HCT116 (cell line): ENCODE measurements around the gene SPOCK3. TPM values are rescaled to one million over a fixed set of nuclear protein-coding genes. Genes with fewer than 3 reads are reported as not detected.

Experiments used
- ATAC-seq: fragments of 200-7000 bp; cut with Tn5 transposase; 2 replicates; pipeline ENCODE4 v1.9.1; 2020; ENCODE audit warnings: mild to moderate bottlenecking, moderate library complexity
- BruUV-seq: library from RNA; stranded (reverse); fragments of 400-500 nt; replicated peaks from 2 replicates; lab custom pipeline; 2021; lab: Mats Ljungman, UMichigan
- CTCF ChIA-PET: fragments of 300-600 bp; sonication (Branson Sonifier 250); formaldehyde crosslinking; loops from one replicate; lab custom pipeline; 2021; ENCODE audit warnings: antibody characterized with exemption; lab: Charles Lee
- POLR2A ChIA-PET: fragments of 300-600, 350-600 bp; sonication (Branson Sonifier 250); formaldehyde crosslinking; loops from one replicate; lab custom pipeline; 2021; ENCODE audit warnings: antibody characterized with exemption; lab: Charles Lee
- RAD21 ChIA-PET, 2 experiments: fragments of 300-600 bp; sonication (Branson Sonifier 250); formaldehyde crosslinking; loops; one replicate each; lab custom pipeline; 2023; ENCODE audit warnings: low total read pairs in 2 of 2; ENCODE audit not compliant: uncharacterized antibody in 2 of 2, unreplicated experiment in 2 of 2, low non-redundant PET in 1 of 2; lab: Charles Lee
- DNase-seq: peaks from one replicate; pipeline ENCODE4 v3.0.0-alpha.2; 2010; ENCODE audit warnings: low read depth, low spot score
- H2AFZ ChIP-seq: fragments of 200-600 bp; shearing (Covaris generic), sonication (generic); 2 replicates; pipeline ENCODE4 v1.6.1; 2017; ENCODE audit warnings: low read depth, mixed run types, mixed read lengths, antibody characterized with exemption, low read length; ENCODE audit not compliant: poor library complexity, severe bottlenecking
- H3K27ac ChIP-seq: 2 replicates; pipeline ENCODE4 v1.5.1; 2012; ENCODE audit warnings: low read depth, low read length
- H3K27me3 ChIP-seq: fragments of 200-600 bp; sonication (generic); 2 replicates; pipeline ENCODE4 v1.6.1; 2016; ENCODE audit warnings: mixed run types, low read length, mixed read lengths; ENCODE audit not compliant: insufficient read depth
- H3K36me3 ChIP-seq, 2 experiments: fragments of 200-500 bp in 1 of 2; fragments of 200-600 bp in 1 of 2; sonication (Bioruptor generic) in 1 of 2; sonication (generic) in 1 of 2; 2 replicates each; pipeline versions ENCODE4 v1.5.1 to v1.6.1; 2014 to 2016; ENCODE audit warnings: low read length in 2 of 2, inconsistent platforms in 1 of 2, mixed read lengths in 1 of 2, mixed run types in 1 of 2; ENCODE audit not compliant: insufficient read depth in 2 of 2, control insufficient read depth in 1 of 2
- H3K4me1 ChIP-seq, 2 experiments: fragments of 200-600 bp in 1 of 2; sonication (generic) in 1 of 2; 2 replicates each; pipeline versions ENCODE4 v1.5.1 to v1.6.1; 2012 to 2017; ENCODE audit warnings: low read length in 2 of 2, inconsistent platforms in 1 of 2, mild to moderate bottlenecking in 1 of 2, mixed read lengths in 1 of 2, mixed run types in 1 of 2, moderate library complexity in 1 of 2; ENCODE audit not compliant: insufficient read depth in 2 of 2, control insufficient read depth in 1 of 2
- H3K4me2 ChIP-seq: fragments of 200-600 bp; sonication (generic); 2 replicates; pipeline ENCODE4 v1.6.1; 2017; ENCODE audit warnings: mixed run types, low read length, mixed read lengths
- H3K4me3 ChIP-seq, 2 experiments: fragments of 200-600 bp in 1 of 2; sonication (generic) in 1 of 2; replicated peaks in 1 of 2; 2 replicates each; pipeline ENCODE4 v1.5.1; 2011 to 2016; ENCODE audit warnings: low read length in 2 of 2, control low read depth in 1 of 2, low read depth in 1 of 2, mild to moderate bottlenecking in 1 of 2, mixed read lengths in 1 of 2, mixed run types in 1 of 2
- H3K79me2 ChIP-seq: fragments of 200-600 bp; sonication (generic); 2 replicates; pipeline ENCODE4 v1.6.1; 2017; ENCODE audit warnings: mild to moderate bottlenecking, mixed run types, low read length, moderate library complexity, mixed read lengths; ENCODE audit not compliant: insufficient read depth
- H3K9ac ChIP-seq: fragments of 200-600 bp; sonication (generic); 2 replicates; pipeline ENCODE4 v1.6.1; 2016; ENCODE audit warnings: low read length, mixed read lengths
- H3K9me2 ChIP-seq: fragments of 200-600 bp; sonication (generic), shearing (Covaris generic); 2 replicates; pipeline ENCODE4 v1.6.1; 2017; ENCODE audit warnings: mixed run types, mild to moderate bottlenecking, moderate library complexity; ENCODE audit not compliant: insufficient read depth
- H3K9me3 ChIP-seq, 2 experiments: fragments of 200-500 bp in 1 of 2; fragments of 200-600 bp in 1 of 2; sonication (Bioruptor generic) in 1 of 2; sonication (generic) in 1 of 2; 2 replicates each; pipeline ENCODE4 v1.6.1; 2014 to 2017; ENCODE audit warnings: low read length in 2 of 2, mixed read lengths in 2 of 2, inconsistent platforms in 1 of 2, low read depth in 1 of 2, mild to moderate bottlenecking in 1 of 2, mixed run types in 1 of 2, moderate library complexity in 1 of 2; ENCODE audit not compliant: control insufficient read depth in 1 of 2, insufficient read depth in 1 of 2
- H4K20me1 ChIP-seq: fragments of 200-600 bp; sonication (generic), shearing (Covaris generic); 2 replicates; pipeline ENCODE4 v1.6.1; 2017; ENCODE audit warnings: mixed run types, mild to moderate bottlenecking, moderate library complexity; ENCODE audit not compliant: insufficient read depth
- ATF3 ChIP-seq: IDR thresholded peaks from 2 replicates; pipeline ENCODE4 v1.6.1; 2012
- CBX3 ChIP-seq: IDR thresholded peaks from 2 replicates; pipeline ENCODE4 v1.6.1; 2012; ENCODE audit warnings: low read depth
- CTCF ChIP-seq, 3 experiments: fragments of 200-600 bp in 1 of 3; sonication (generic) in 1 of 3; IDR thresholded peaks in 2 of 3; conservative IDR thresholded peaks in 1 of 3; 2 replicates each; pipeline ENCODE4 v1.5.1; 2012 to 2017; ENCODE audit warnings: low read depth in 2 of 3, low read length in 2 of 3, antibody characterized with exemption in 1 of 3, borderline replicate concordance in 1 of 3, control low read depth in 1 of 3, mild to moderate bottlenecking in 1 of 3, mixed read lengths in 1 of 3, mixed run types in 1 of 3, moderate library complexity in 1 of 3; ENCODE audit not compliant: insufficient read depth in 1 of 3
- EZH2 ChIP-seq: fragments of 200-600 bp; sonication (generic); IDR thresholded peaks from 2 replicates; pipeline ENCODE4 v1.6.1; 2017; ENCODE audit warnings: antibody characterized with exemption, mixed run types
- EZH2phosphoT487 ChIP-seq: fragments of 200-600 bp; IDR thresholded peaks from 2 replicates; pipeline ENCODE4 v1.6.1; 2018; ENCODE audit warnings: antibody characterized with exemption, borderline replicate concordance
- MAX ChIP-seq: IDR thresholded peaks from 2 replicates; pipeline ENCODE4 v1.6.1; 2012
- POLR2AphosphoS5 ChIP-seq: IDR thresholded peaks from 2 replicates; pipeline ENCODE4 v1.6.1; 2011; ENCODE audit warnings: mild to moderate bottlenecking, low read depth, low read length, moderate library complexity
- SIN3A ChIP-seq: IDR thresholded peaks from 2 replicates; pipeline ENCODE4 v1.6.1; 2012; ENCODE audit warnings: low read depth
- SRF ChIP-seq: IDR thresholded peaks from 2 replicates; pipeline ENCODE4 v1.6.1; 2012; ENCODE audit warnings: low read depth
- TCF7L2 ChIP-seq: IDR thresholded peaks from 2 replicates; pipeline ENCODE4 v1.7.0; 2011; ENCODE audit warnings: borderline replicate concordance, inconsistent platforms; ENCODE audit not compliant: insufficient read depth, insufficient read length; ENCODE audit errors: extremely low read depth
- YY1 ChIP-seq: IDR thresholded peaks from 2 replicates; pipeline ENCODE4 v1.6.1; 2011; ENCODE audit warnings: low read length, low read depth, moderate library complexity, mild to moderate bottlenecking; ENCODE audit not compliant: insufficient replicate concordance; ENCODE audit errors: extremely low read depth
- ZFX ChIP-seq: fragments of 450-650 bp; IDR thresholded peaks from 2 replicates; pipeline ENCODE4 v1.6.1; 2017
- ZNF274 ChIP-seq: fragments of 200-500 bp; sonication (Bioruptor generic); IDR thresholded peaks from 2 replicates; pipeline ENCODE4 v1.6.1; 2014; ENCODE audit warnings: mild to moderate bottlenecking, low read depth, low read length, inconsistent platforms
- intact Hi-C: fragments of 100-400 bp; cut with micrococcal nuclease; formaldehyde crosslinking; loops from 2 replicates; pipeline ENCODE4 v1.10.0; 2022
- total RNA-seq: library from RNA; stranded (reverse); gene quantifications from one replicate; pipeline ENCODE4 v1.2.1, GENCODE V29; 2021; ENCODE audit not compliant: unreplicated experiment

The SPOCK3 gene
- total RNA-seq, 1 experiment from 2014 or later, result 1.7 TPM

GRCh38 chr4:167035390-167035789 is 198.9 kb downstream of the SPOCK3 start:
- CTCF ChIA-PET, result no interaction called here
- BruUV-seq, result no TSS peak
- no peak overlapping the region for H3K27ac ChIP-seq
- no peaks in the 10 kb centered on the region for H3K79me2 ChIP-seq
- RAD21 ChIA-PET, result no interaction called here
- no peak overlapping the region for H3K4me3 ChIP-seq
- POLR2A ChIA-PET, result no interaction called here
- no peak overlapping the region for H2AFZ ChIP-seq
- no peaks in the 10 kb centered on the region for H3K27me3 ChIP-seq
- no peak for DNase-seq
- no peaks in the 10 kb centered on the region for H4K20me1 ChIP-seq
- TF ChIP-seq ZFX (no peak), EZH2 (no peak), SIN3A (no peak), YY1 (no peak), POLR2AphosphoS5 (no peak), ZNF274 (no peak)
- TF ChIP-seq, all 23 proteins: peak for 0
- H3K4me1 ChIP-seq, result peaks cover 6 to 8% of the 10 kb centered on the region in 2 experiments; a peak in 2 of 4 replicates
- no peaks in the 10 kb centered on the region for H3K9me3 ChIP-seq
- intact Hi-C loops, result no loop called here
- no peak for ATAC-seq
- H3K9me2 ChIP-seq, result no peaks in the 10 kb centered on the region
- H3K9ac ChIP-seq, result no peak overlapping the region
- no peaks in the 10 kb centered on the region for H3K36me3 ChIP-seq
- H3K4me2 ChIP-seq, result no peak overlapping the region

GRCh38 chr4:167034983-167035382 is 199.3 kb downstream of the SPOCK3 start:
- POLR2A ChIA-PET, result no interaction called here
- no peaks in the 10 kb centered on the region for H3K9me2 ChIP-seq
- no peak overlapping the region for H3K4me2 ChIP-seq
- RAD21 ChIA-PET, result no interaction called here
- H3K9ac ChIP-seq, result no peak overlapping the region
- CTCF ChIA-PET, result no interaction called here
- no peaks in the 10 kb centered on the region for H3K36me3 ChIP-seq
- intact Hi-C loops, result no loop called here
- H3K79me2 ChIP-seq, result no peaks in the 10 kb centered on the region
- no peaks in the 10 kb centered on the region for H4K20me1 ChIP-seq
- H2AFZ ChIP-seq, result no peak overlapping the region
- H3K4me1 ChIP-seq, result peaks cover 6 to 8% of the 10 kb centered on the region in 2 experiments; a peak in 2 of 4 replicates
- TF ChIP-seq MAX (no peak), SIN3A (no peak), TCF7L2 (no peak), CTCF (IDR thresholded peaks at IDR 0.05 in 2 of 3, conservative IDR thresholded peaks at IDR 0.05 in 1 of 3; ENCODE audit: borderline replicate concordance in 1 of 3, insufficient read depth in 1 of 3, low read depth in 2 of 3, low read length in 2 of 3) (no peak), SRF (no peak), EZH2phosphoT487 (no peak), ATF3 (no peak), CBX3 (no peak), EZH2 (no peak)
- TF ChIP-seq, all 23 proteins: peak for 0
- ATAC-seq, result no peak
- H3K4me3 ChIP-seq, result no peak overlapping the region
- no peaks in the 10 kb centered on the region for H3K9me3 ChIP-seq
- no peak for DNase-seq
- H3K27me3 ChIP-seq, result no peaks in the 10 kb centered on the region
- no peak overlapping the region for H3K27ac ChIP-seq
- BruUV-seq, result no TSS peak
